GM12878 (cell line): ENCODE measurements around the gene ARHGAP15. TPM values are rescaled to one million over a fixed set of nuclear protein-coding genes. Genes with fewer than 3 reads are reported as not detected.

Source experiments
- ATAC-seq: fragments of 200-7000 bp; cut with Tn5 transposase; 3 replicates; pipeline ENCODE4 v1.9.1; 2020; ENCODE audit warnings: mild to moderate bottlenecking, moderate library complexity
- BruUV-seq: library from RNA; stranded (reverse); fragments of 400-500 nt; replicated peaks from 2 replicates; lab custom pipeline; 2021; lab: Mats Ljungman, UMichigan
- CTCF ChIA-PET: fragments of 300-600 bp; sonication (Branson Sonifier 250); formaldehyde crosslinking; extraction: SDS; loops from one replicate; lab custom pipeline; 2021; ENCODE audit warnings: inconsistent platforms; lab: Yijun Ruan, JAX
- POLR2A ChIA-PET: fragments of 350-600 bp; formaldehyde crosslinking; extraction: SDS; loops from one replicate; lab custom pipeline; 2021; ENCODE audit warnings: inconsistent platforms; lab: Charles Lee
- RAD21 ChIA-PET: fragments of 300-600 bp; sonication (Branson Sonifier 250); formaldehyde crosslinking; loops from one replicate; lab custom pipeline; 2023; ENCODE audit warnings: antibody characterized with exemption; ENCODE audit not compliant: unreplicated experiment; lab: Charles Lee
- SMC1A ChIA-PET: fragments of 300-600 bp; sonication (Branson Sonifier 250); formaldehyde crosslinking; loops from one replicate; lab custom pipeline; 2023; ENCODE audit not compliant: unreplicated experiment, uncharacterized antibody; lab: Charles Lee
- DNase-seq: peaks from one replicate; pipeline ENCODE4 v3.0.0-alpha.2; 2011; ENCODE audit warnings: low read depth, low spot score
- FAIRE-seq: peaks from 3 replicates; lab custom pipeline; 2011; peaks lifted over from hg19 to GRCh38; lab: Jason Lieb, UNC
- H2AFZ ChIP-seq: 2 replicates; pipeline ENCODE4 v1.6.0; 2011; ENCODE audit warnings: low read depth, low read length, control low read depth; ENCODE audit not compliant: control insufficient read depth
- H3K27ac ChIP-seq: 2 replicates; pipeline ENCODE4 v1.5.1; 2011; ENCODE audit warnings: control low read depth; ENCODE audit not compliant: control insufficient read depth, insufficient read depth
- H3K27me3 ChIP-seq, 2 experiments: replicated peaks in 1 of 2; 2 replicates each; pipeline versions ENCODE4 v1.6.0 to v1.6.1; 2011; ENCODE audit warnings: low read length in 1 of 2; ENCODE audit not compliant: control insufficient read depth in 2 of 2, insufficient read depth in 2 of 2
- H3K36me3 ChIP-seq, 2 experiments: 2 replicates each; pipeline ENCODE4 v1.5.1; 2011; ENCODE audit warnings: low read length in 1 of 2; ENCODE audit not compliant: control insufficient read depth in 2 of 2, insufficient read depth in 2 of 2
- H3K4me1 ChIP-seq: 2 replicates; pipeline ENCODE4 v1.6.1; 2011; ENCODE audit warnings: mild to moderate bottlenecking, low read length, moderate library complexity, mixed read lengths; ENCODE audit not compliant: control insufficient read depth, insufficient read depth
- H3K4me2 ChIP-seq: 2 replicates; pipeline ENCODE4 v1.6.0; 2011; ENCODE audit warnings: control low read depth; ENCODE audit not compliant: control insufficient read depth, insufficient read depth
- H3K4me3 ChIP-seq: fragments of 200-600 bp; sonication (generic); 2 replicates; pipeline ENCODE4 v1.5.1; 2016
- H3K79me2 ChIP-seq: 2 replicates; pipeline ENCODE4 v1.6.0; 2011; ENCODE audit warnings: low read length; ENCODE audit not compliant: control insufficient read depth, insufficient read depth
- H3K9ac ChIP-seq: 2 replicates; pipeline ENCODE4 v1.8.0; 2011; ENCODE audit warnings: low read length, control low read depth, mixed read lengths; ENCODE audit not compliant: control insufficient read depth, insufficient read depth
- H3K9me3 ChIP-seq: replicated peaks from 3 replicates; pipeline ENCODE4 v1.5.1; 2011; ENCODE audit warnings: mild to moderate bottlenecking, low read length; ENCODE audit not compliant: control insufficient read depth, insufficient read depth
- H4K20me1 ChIP-seq: 2 replicates; pipeline ENCODE4 v1.6.0; 2011; ENCODE audit not compliant: control insufficient read depth, insufficient read depth
- NFXL1 ChIP-seq: fragments of 450-650 bp; IDR thresholded peaks from 2 replicates; pipeline ENCODE4 v1.6.1; 2017; ENCODE audit warnings: antibody characterized with exemption, mild to moderate bottlenecking, borderline replicate concordance
- RBBP5 ChIP-seq: fragments of 200-600 bp; sonication (generic); conservative IDR thresholded peaks from 2 replicates; pipeline ENCODE4 v1.6.1; 2016
- TCF3 ChIP-seq: IDR thresholded peaks from 2 replicates; pipeline ENCODE4 v1.6.1; 2012; ENCODE audit warnings: low read depth, mild to moderate bottlenecking, low read length, borderline replicate concordance; ENCODE audit not compliant: insufficient read depth
- WGBS: methylation state at CpG from one replicate; pipeline ENCODE4 v1.1.6; 2016; ENCODE audit warnings: low lambda C conversion rate; ENCODE audit not compliant: insufficient replicate concordance, insufficient coverage; ENCODE audit errors: missing lambda C conversion rate; 5-methylcytosine and 5-hydroxymethylcytosine counted together
- in situ Hi-C: fragments of 300-500 bp; cut with MboI; formaldehyde crosslinking; loops from 9 replicates; pipeline ENCODE4 v1.14.3; 2018; ENCODE audit warnings: mixed read lengths
- intact Hi-C: fragments of 100-400 bp; cut with micrococcal nuclease; formaldehyde crosslinking; loops from one replicate; pipeline ENCODE4 v1.14.2; 2022; ENCODE audit not compliant: unreplicated experiment
- polyA plus RNA-seq, 11 experiments: library from polyadenylated mRNA; depleted of rRNA in 4 of 11; unstranded in 6 of 11; stranded (reverse) in 5 of 11; fragments of >200 nt; fragmentation: Nextera tagmentation in 4 of 11; fragmentation: Illumina TruSeq in 1 of 11; extraction: Ambion mirVana in 4 of 11; extraction: Trizol in 1 of 11; gene quantifications; 1 replicate in 1 of 11; 2 replicates in 10 of 11; pipeline versions ENCODE4 v1.2.1 to v1.2.3, GENCODE V29; 2011 to 2016; ENCODE audit warnings: inconsistent platforms in 2 of 11, missing spikeins in 2 of 11, low read depth in 1 of 11
- total RNA-seq, 4 experiments: library from RNA; depleted of rRNA in 3 of 4; stranded (reverse); fragments of >200 nt in 3 of 4; fragmentation: Illumina TruSeq in 1 of 4; extraction: Trizol in 1 of 4; gene quantifications; 2 replicates each; pipeline versions ENCODE4 v1.2.1 to v1.2.3, GENCODE V29; 2013 to 2021
- TF ChIP-seq, protein P1 (sequence below): fragments of 450-650 bp; conservative IDR thresholded peaks from 2 replicates; pipeline ENCODE4 v1.6.1; 2017; ENCODE audit warnings: mild to moderate bottlenecking, moderate library complexity

ARHGAP15 gene
- total and polyA plus RNA-seq, 10 of the 15 experiments (the other 5 are each of a cell fraction or from before 2014, with no cell fraction given), result 38.0 to 92.6 (median 66.7) TPM

DNA sequence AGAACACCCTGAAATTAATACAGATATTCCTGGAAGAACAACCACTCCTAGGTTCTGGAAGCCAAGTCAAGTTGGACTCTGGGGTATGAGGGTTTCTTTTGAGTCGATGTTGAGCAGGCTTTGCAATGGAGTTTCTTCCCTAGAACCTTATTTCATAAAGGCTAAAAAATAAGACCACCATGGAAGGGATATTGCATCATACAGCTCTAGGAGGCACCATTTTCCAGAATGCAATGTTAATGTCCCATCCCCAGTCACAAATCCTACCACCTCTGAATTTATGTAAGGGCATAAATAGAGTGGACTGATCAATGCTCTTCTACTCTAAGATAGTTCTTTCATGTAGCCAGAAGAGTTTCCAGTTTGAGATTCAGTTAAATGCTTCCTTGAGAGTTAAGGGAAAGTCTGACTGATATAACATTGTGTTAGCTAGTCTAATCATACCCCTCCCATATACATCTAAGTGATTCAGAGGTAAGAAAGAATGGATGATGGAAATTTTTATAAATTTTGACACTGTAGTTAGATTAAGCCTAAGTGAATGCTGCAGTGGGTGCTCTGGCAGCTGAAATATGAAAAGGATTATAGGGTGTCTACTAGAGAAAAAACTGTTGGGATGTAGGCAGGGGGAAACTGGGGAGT lies 22.0 kb downstream of the ARHGAP15 start:
- no peak overlapping the region for H3K9ac ChIP-seq
- CTCF ChIA-PET, result interaction anchor here (0.8 to 1.4 kb wide), 4 partner anchors 19 to 38 kb away, joined by 3 to 4 read pairs (median 3); no protein-coding TSS in a partner anchor
- WGBS, result 100% methylated on average over 1 of the region's 1 CpG
- H3K79me2 ChIP-seq, result peaks cover 60% of the 10 kb centered on the region
- no peak overlapping the region for H2AFZ ChIP-seq
- H3K27me3 ChIP-seq, result no peaks in the 10 kb centered on the region
- intact Hi-C loops (no loop called here), in situ Hi-C loops (no loop called here)
- H3K27ac ChIP-seq, result no peak overlapping the region
- H3K4me1 ChIP-seq, result peaks cover 32% of the 10 kb centered on the region
- TF ChIP-seq, protein P1, sequence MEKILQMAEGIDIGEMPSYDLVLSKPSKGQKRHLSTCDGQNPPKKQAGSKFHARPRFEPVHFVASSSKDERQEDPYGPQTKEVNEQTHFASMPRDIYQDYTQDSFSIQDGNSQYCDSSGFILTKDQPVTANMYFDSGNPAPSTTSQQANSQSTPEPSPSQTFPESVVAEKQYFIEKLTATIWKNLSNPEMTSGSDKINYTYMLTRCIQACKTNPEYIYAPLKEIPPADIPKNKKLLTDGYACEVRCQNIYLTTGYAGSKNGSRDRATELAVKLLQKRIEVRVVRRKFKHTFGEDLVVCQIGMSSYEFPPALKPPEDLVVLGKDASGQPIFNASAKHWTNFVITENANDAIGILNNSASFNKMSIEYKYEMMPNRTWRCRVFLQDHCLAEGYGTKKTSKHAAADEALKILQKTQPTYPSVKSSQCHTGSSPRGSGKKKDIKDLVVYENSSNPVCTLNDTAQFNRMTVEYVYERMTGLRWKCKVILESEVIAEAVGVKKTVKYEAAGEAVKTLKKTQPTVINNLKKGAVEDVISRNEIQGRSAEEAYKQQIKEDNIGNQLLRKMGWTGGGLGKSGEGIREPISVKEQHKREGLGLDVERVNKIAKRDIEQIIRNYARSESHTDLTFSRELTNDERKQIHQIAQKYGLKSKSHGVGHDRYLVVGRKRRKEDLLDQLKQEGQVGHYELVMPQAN, result no peak
- no peak for TF ChIP-seq NFXL1
- no peak for TF ChIP-seq RBBP5
- TF ChIP-seq TCF3, result no peak
- no peak for FAIRE-seq
- POLR2A ChIA-PET, result interaction anchor here (0.6 kb wide), 1 partner anchor 1219 kb away, joined by 3 read pairs; no protein-coding TSS in a partner anchor
- BruUV-seq, result no TSS peak
- H3K36me3 ChIP-seq, result 0 out of 4 replicates have a peak, but pooled peaks cover 0 to 5% of the 10 kb centered on the region in 2 experiments
- ATAC-seq, result no peak
- SMC1A ChIA-PET, result interaction anchor here (1.5 kb wide), 1 partner anchor 39 kb away, joined by 3 read pairs; no protein-coding TSS in a partner anchor
- no peaks in the 10 kb centered on the region for H3K9me3 ChIP-seq
- DNase-seq, result no peak
- H4K20me1 ChIP-seq, result no peaks in the 10 kb centered on the region
- H3K4me3 ChIP-seq, result no peak overlapping the region
- RAD21 ChIA-PET, result interaction anchor here (1.0 to 2.1 kb wide), 2 partner anchors 11 to 19 kb away, joined by 3 to 6 read pairs; no protein-coding TSS in a partner anchor
- no peak overlapping the region for H3K4me2 ChIP-seq
